Measurements from ENCODE around the gene BUD13.
"Not testable (repeated sequence)": the region's sequence is repeated elsewhere in the genome, so short reads cannot be mapped to it uniquely, and the experiment has no call there.

BUD13 gene

GRCh38 chr11:116792144-116792868, 19.5 kb upstream of the BUD13 start:
- no peak for DNase-seq

- no peak for DNase-seq
These were observed 19.0 kb upstream of the BUD13 start, which contains the start of gene APOA5 for GRCh38 chr11:116791813-116792143. APOA5 (minus strand) TSS chr11:116791879; CDS start chr11:116791860, 19 bp downstream.

GRCh38 chr11:116791002-116791812, 18.4 kb upstream of the BUD13 start:
- no peak for DNase-seq

- no peak for DNase-seq
These were observed 17.6 kb upstream of the BUD13 start for GRCh38 chr11:116790167-116791001.

GRCh38 chr11:116788975-116789374, 16.2 kb upstream of the BUD13 start:
- DNase-seq, result no peak

- DNase-seq, result no peak
These were observed 15.7 kb upstream of the BUD13 start for GRCh38 chr11:116788534-116788933.

- DNase-seq, result peak; percentile 26
These were observed 15.1 kb upstream of the BUD13 start, which contains the start of gene ZPR1 for GRCh38 chr11:116787786-116788486. ZPR1 (minus strand) TSS chr11:116788023; CDS start chr11:116787990, 33 bp downstream.

- DNase-seq, result no peak
These were observed 14.6 kb upstream of the BUD13 start for GRCh38 chr11:116787436-116787785.

- DNase-seq, result no peak
These were observed 14.2 kb upstream of the BUD13 start for GRCh38 chr11:116786966-116787365.

GRCh38 chr11:116786326-116786725, 13.5 kb upstream of the BUD13 start:
- DNase-seq, result no peak

- DNase-seq, result no peak
These were observed 9.9 kb upstream of the BUD13 start for GRCh38 chr11:116782728-116783127.

GRCh38 chr11:116778556-116778955, 5.8 kb upstream of the BUD13 start:
- DNase-seq, result no peak

- no peak for DNase-seq
These were observed 4.3 kb upstream of the BUD13 start for GRCh38 chr11:116777056-116777455.

GRCh38 chr11:116776522-116776984, 3.8 kb upstream of the BUD13 start:
- DNase-seq, result no peak

- DNase-seq, result no peak
These were observed 3.2 kb upstream of the BUD13 start for GRCh38 chr11:116775975-116776374.

- DNase-seq, result no peak
These were observed 1.9 kb upstream of the BUD13 start for GRCh38 chr11:116774661-116775060.

GRCh38 chr11:116773203-116774097, 663 bp upstream of the BUD13 start:
- no peak for DNase-seq

- no peak for DNase-seq
These were observed 852 bp downstream of the BUD13 start for GRCh38 chr11:116771935-116772334.

- DNase-seq, result no peak
These were observed 10.7 kb downstream of the BUD13 start for GRCh38 chr11:116762132-116762531.

- not testable (repeated sequence) for DNase-seq
These were observed 16.7 kb downstream of the BUD13 start for GRCh38 chr11:116756044-116756443.

- DNase-seq, result no peak
These were observed 22.6 kb downstream of the BUD13 start for GRCh38 chr11:116750070-116750718.

Measured in NCI-H1417 treated with DMSO at 0.1 percent for 48 hours (cell line).